ENCODE measurements around the gene PREX1.
A peak's percentile ranks its signal among the peaks of the same experiment; 100 is the strongest.
"Not testable (repeated sequence)": the region's sequence is repeated elsewhere in the genome, so short reads cannot be mapped to it uniquely, and the experiment has no call there.

Gene PREX1

GRCh38 chr20:48828734-48829460 is 1.1 kb upstream of the PREX1 start:
- Histone ChIP-seq H3K9me3 (ENCODE audit: control insufficient read depth, low read length) (no peaks in the 10 kb centered on the region), H2BK15ac (ENCODE audit: low read depth, poor library complexity, severe bottlenecking) (no peak overlapping the region), H3K4me1 (ENCODE audit: control insufficient read depth, insufficient read depth, low read depth, low read length) (peaks cover 21% of the 10 kb centered on the region), H3K79me1 (replicated peaks; ENCODE audit: low read length, poor library complexity, severe bottlenecking) (peaks cover 4% of the 10 kb centered on the region), H2BK5ac (ENCODE audit: low read depth, low read length, poor library complexity, severe bottlenecking) (no peak overlapping the region), H3K14ac (ENCODE audit: low read length in 2 of 2) (no peak overlapping the region), H3K23ac (ENCODE audit: low read length in 2 of 2) (no peak overlapping the region), H3K27ac (ENCODE audit: low read length, poor library complexity, severe bottlenecking) (no peak overlapping the region), H3K18ac (ENCODE audit: low read depth in 1 of 2, low read length in 2 of 2) (peak overlapping the region in 1 of 2 experiments; percentile 63), H2BK120ac (ENCODE audit: low read depth, low read length) (no peak overlapping the region), H4K8ac (ENCODE audit: low read length) (no peak overlapping the region), H3K36me3 (ENCODE audit: control insufficient read depth in 1 of 2, insufficient read depth in 2 of 2, low read depth in 1 of 2, low read length in 2 of 2) (no peaks in the 10 kb centered on the region), H4K91ac (ENCODE audit: low read length) (no peak overlapping the region), H3K9ac (ENCODE audit: low read length) (peak overlapping the region; percentile 54), H2AFZ (ENCODE audit: low read depth, low read length) (no peak overlapping the region), H3K4me2 (ENCODE audit: low read length, poor library complexity, severe bottlenecking) (peak overlapping the region; percentile 90), H3K4ac (ENCODE audit: low read depth in 1 of 2, low read length in 2 of 2) (no peak overlapping the region), H2BK12ac (ENCODE audit: low read length in 2 of 2) (no peak overlapping the region), H3K27me3 (ENCODE audit: control insufficient read depth in 1 of 2, insufficient read depth in 1 of 2, low read length in 2 of 2) (peaks cover 0 to 23% of the 10 kb centered on the region in 2 experiments), H3K4me3 (ENCODE audit: insufficient read depth in 1 of 2, low read depth in 1 of 2, low read length in 2 of 2) (peak overlapping the region in 1 of 2 experiments; percentile 68), H2AK5ac (ENCODE audit: low read length, severe bottlenecking) (no peak overlapping the region)
- DNase-seq = no peak
- WGBS = 85% methylated on average over 10 of the region's 11 CpGs

- Histone ChIP-seq H4K8ac (ENCODE audit: low read length) (no peak overlapping the region), H2BK120ac (ENCODE audit: low read depth, low read length) (no peak overlapping the region), H3K23ac (ENCODE audit: low read length in 2 of 2) (no peak overlapping the region), H3K18ac (ENCODE audit: low read depth in 1 of 2, low read length in 2 of 2) (peak overlapping the region in 1 of 2 experiments; percentile 13), H3K27ac (ENCODE audit: low read length, poor library complexity, severe bottlenecking) (no peak overlapping the region), H2AFZ (ENCODE audit: low read depth, low read length) (no peak overlapping the region), H3K4me1 (ENCODE audit: control insufficient read depth, insufficient read depth, low read depth, low read length) (peaks cover 28% of the 10 kb centered on the region), H3K9me3 (ENCODE audit: control insufficient read depth, low read length) (no peaks in the 10 kb centered on the region), H2BK15ac (ENCODE audit: low read depth, poor library complexity, severe bottlenecking) (no peak overlapping the region), H3K36me3 (ENCODE audit: control insufficient read depth in 1 of 2, insufficient read depth in 2 of 2, low read depth in 1 of 2, low read length in 2 of 2) (no peaks in the 10 kb centered on the region), H2BK12ac (ENCODE audit: low read length in 2 of 2) (no peak overlapping the region), H3K27me3 (ENCODE audit: control insufficient read depth in 1 of 2, insufficient read depth in 1 of 2, low read length in 2 of 2) (peaks cover 0 to 23% of the 10 kb centered on the region in 2 experiments), H3K4ac (ENCODE audit: low read depth in 1 of 2, low read length in 2 of 2) (no peak overlapping the region), H4K91ac (ENCODE audit: low read length) (no peak overlapping the region), H3K9ac (ENCODE audit: low read length) (peak overlapping the region; percentile 59), H3K79me1 (replicated peaks; ENCODE audit: low read length, poor library complexity, severe bottlenecking) (peaks cover 5% of the 10 kb centered on the region), H2AK5ac (ENCODE audit: low read length, severe bottlenecking) (no peak overlapping the region), H3K4me3 (ENCODE audit: insufficient read depth in 1 of 2, low read depth in 1 of 2, low read length in 2 of 2) (peak overlapping the region; percentile 69 to 76), H3K14ac (ENCODE audit: low read length in 2 of 2) (no peak overlapping the region), H3K4me2 (ENCODE audit: low read length, poor library complexity, severe bottlenecking) (peak overlapping the region; percentile 78), H2BK5ac (ENCODE audit: low read depth, low read length, poor library complexity, severe bottlenecking) (no peak overlapping the region)
- DNase-seq = peak; percentile 48
- WGBS = 1% methylated on average over 64 of the region's 72 CpGs
Measured at GRCh38 chr20:48826883-48827771, 672 bp downstream of the PREX1 start.

- not testable (repeated sequence) for H3K18ac ChIP-seq (ENCODE audit: low read depth in 1 of 2, low read length in 2 of 2); H2BK15ac ChIP-seq (ENCODE audit: low read depth, poor library complexity, severe bottlenecking); H2AFZ ChIP-seq (ENCODE audit: low read depth, low read length); H3K9me3 ChIP-seq (ENCODE audit: control insufficient read depth, low read length); DNase-seq; H3K4ac ChIP-seq (ENCODE audit: low read depth in 1 of 2, low read length in 2 of 2); H2BK5ac ChIP-seq (ENCODE audit: low read depth, low read length, poor library complexity, severe bottlenecking); H3K79me1 ChIP-seq (replicated peaks; ENCODE audit: low read length, poor library complexity, severe bottlenecking); H2BK12ac ChIP-seq (ENCODE audit: low read length in 2 of 2); H3K36me3 ChIP-seq (ENCODE audit: control insufficient read depth in 1 of 2, insufficient read depth in 2 of 2, low read depth in 1 of 2, low read length in 2 of 2); H3K23ac ChIP-seq (ENCODE audit: low read length in 2 of 2); H2BK120ac ChIP-seq (ENCODE audit: low read depth, low read length); H2AK5ac ChIP-seq (ENCODE audit: low read length, severe bottlenecking); H3K27ac ChIP-seq (ENCODE audit: low read length, poor library complexity, severe bottlenecking); H4K8ac ChIP-seq (ENCODE audit: low read length); H3K14ac ChIP-seq (ENCODE audit: low read length in 2 of 2); H4K91ac ChIP-seq (ENCODE audit: low read length)
- H3K4me1 ChIP-seq (ENCODE audit: control insufficient read depth, insufficient read depth, low read depth, low read length) = peaks cover 28% of the 10 kb centered on the region
- peak overlapping the region; percentile 28 for H3K9ac ChIP-seq (ENCODE audit: low read length)
- H3K4me3 ChIP-seq (ENCODE audit: insufficient read depth in 1 of 2, low read depth in 1 of 2, low read length in 2 of 2) = peak overlapping the region in 1 of 2 experiments; percentile 76
- peaks cover 0 to 23% of the 10 kb centered on the region in 2 experiments for H3K27me3 ChIP-seq (ENCODE audit: control insufficient read depth in 1 of 2, insufficient read depth in 1 of 2, low read length in 2 of 2)
- 10% methylated on average over 16 of the region's 17 CpGs for WGBS
- H3K4me2 ChIP-seq (ENCODE audit: low read length, poor library complexity, severe bottlenecking) = peak overlapping the region; percentile 78
Measured at GRCh38 chr20:48826480-48826879, 1.3 kb downstream of the PREX1 start.

GRCh38 chr20:48826069-48826468 is 1.7 kb downstream of the PREX1 start:
- Histone ChIP-seq H3K18ac (ENCODE audit: low read depth in 1 of 2, low read length in 2 of 2) (no peak overlapping the region), H3K9me3 (ENCODE audit: control insufficient read depth, low read length) (no peaks in the 10 kb centered on the region), H3K4me3 (ENCODE audit: insufficient read depth in 1 of 2, low read depth in 1 of 2, low read length in 2 of 2) (peak overlapping the region in 1 of 2 experiments; percentile 76), H2AK5ac (ENCODE audit: low read length, severe bottlenecking) (no peak overlapping the region), H3K14ac (ENCODE audit: low read length in 2 of 2) (no peak overlapping the region), H2BK120ac (ENCODE audit: low read depth, low read length) (no peak overlapping the region), H2BK15ac (ENCODE audit: low read depth, poor library complexity, severe bottlenecking) (no peak overlapping the region), H2BK12ac (ENCODE audit: low read length in 2 of 2) (no peak overlapping the region), H3K27ac (ENCODE audit: low read length, poor library complexity, severe bottlenecking) (no peak overlapping the region), H3K9ac (ENCODE audit: low read length) (peak overlapping the region; percentile 29), H3K27me3 (ENCODE audit: control insufficient read depth in 1 of 2, insufficient read depth in 1 of 2, low read length in 2 of 2) (peaks cover 0 to 26% of the 10 kb centered on the region in 2 experiments), H3K4me2 (ENCODE audit: low read length, poor library complexity, severe bottlenecking) (peak overlapping the region; percentile 78), H3K4ac (ENCODE audit: low read depth in 1 of 2, low read length in 2 of 2) (no peak overlapping the region), H2BK5ac (ENCODE audit: low read depth, low read length, poor library complexity, severe bottlenecking) (no peak overlapping the region), H3K36me3 (ENCODE audit: control insufficient read depth in 1 of 2, insufficient read depth in 2 of 2, low read depth in 1 of 2, low read length in 2 of 2) (no peaks in the 10 kb centered on the region), H4K91ac (ENCODE audit: low read length) (no peak overlapping the region), H4K8ac (ENCODE audit: low read length) (no peak overlapping the region), H3K23ac (ENCODE audit: low read length in 2 of 2) (no peak overlapping the region), H3K4me1 (ENCODE audit: control insufficient read depth, insufficient read depth, low read depth, low read length) (peaks cover 30% of the 10 kb centered on the region), H2AFZ (ENCODE audit: low read depth, low read length) (no peak overlapping the region), H3K79me1 (replicated peaks; ENCODE audit: low read length, poor library complexity, severe bottlenecking) (peaks cover 8% of the 10 kb centered on the region)
- no peak for DNase-seq
- no CpG with 5 or more reads among the region's 2 CpGs for WGBS
